Kidney epithelial cell (primary cell): ENCODE results near the gene EXTL1. TPM values are rescaled to one million over a fixed set of nuclear protein-coding genes. Genes with fewer than 3 reads are reported as not detected.
A peak's percentile ranks its signal among the peaks of the same experiment; 100 is the strongest.

ENCODE experiments used
- DNase-seq: peaks from one replicate; pipeline ENCODE4 v3.0.0-alpha.2; 2010; ENCODE audit warnings: low read depth
- H3K27me3 ChIP-seq: 2 replicates; pipeline ENCODE4 v1.6.0; 2011; ENCODE audit warnings: low read length; ENCODE audit not compliant: control insufficient read depth, insufficient read depth
- H3K36me3 ChIP-seq: 2 replicates; pipeline ENCODE4 v1.5.1; 2011; ENCODE audit warnings: low read length; ENCODE audit not compliant: control insufficient read depth, insufficient read depth
- H3K4me3 ChIP-seq: 2 replicates; pipeline ENCODE4 v1.5.1; 2011; ENCODE audit warnings: low read depth, mild to moderate bottlenecking, control low read depth, low read length
- CTCF ChIP-seq: IDR thresholded peaks from 2 replicates; pipeline ENCODE4 v1.5.1; 2011; ENCODE audit warnings: mild to moderate bottlenecking, moderate library complexity, low read length, control low read depth, inconsistent platforms; ENCODE audit not compliant: insufficient read depth, poor library complexity, severe bottlenecking
- total RNA-seq: library from RNA; depleted of rRNA; stranded (reverse); fragments of >200 nt; gene quantifications from 2 replicates; pipeline ENCODE4 v1.2.3, GENCODE V29; 2015

EXTL1 gene
- total RNA-seq, 1 donor from 2014 or later, result 1.3 TPM

DNA sequence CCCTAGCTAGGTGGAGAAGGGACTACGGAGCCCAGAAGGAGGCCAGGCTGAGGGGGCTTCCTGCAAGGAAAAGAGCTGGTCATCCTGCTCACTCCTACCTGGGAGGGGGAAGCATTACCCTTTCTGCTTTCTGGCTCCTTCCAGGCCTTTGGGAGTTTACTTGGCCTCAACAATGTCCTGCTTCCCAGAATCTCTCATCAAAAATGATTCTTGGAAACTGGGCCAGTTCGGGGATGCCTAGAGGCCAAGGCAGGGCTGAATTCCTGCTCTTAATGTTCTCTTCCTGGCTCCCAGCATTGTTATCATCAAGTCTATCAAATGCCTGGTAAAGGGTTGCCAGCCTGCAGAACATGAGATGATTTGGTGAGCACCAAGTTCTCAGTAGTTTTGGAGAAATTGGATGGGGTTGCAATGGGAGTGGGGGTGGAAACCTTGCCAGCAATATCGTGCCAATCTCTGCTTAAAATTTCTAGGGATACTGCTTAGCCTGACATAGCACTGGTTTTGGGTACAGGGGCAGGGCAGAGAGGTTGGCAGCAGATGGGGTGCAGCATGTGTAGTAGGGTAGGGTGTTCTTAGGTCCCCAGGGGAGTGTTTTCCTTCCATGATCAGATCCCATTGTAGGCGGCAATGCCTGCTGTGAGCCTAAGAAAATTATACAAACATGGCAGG, 16.0 kb upstream of the EXTL1 start:
- Histone ChIP-seq H3K27me3 (peaks cover 5% of the 10 kb centered on the region), H3K4me3 (no peak overlapping the region), H3K36me3 (no peaks in the 10 kb centered on the region)
- no peak for TF ChIP-seq CTCF
- DNase-seq, result no peak

DNA sequence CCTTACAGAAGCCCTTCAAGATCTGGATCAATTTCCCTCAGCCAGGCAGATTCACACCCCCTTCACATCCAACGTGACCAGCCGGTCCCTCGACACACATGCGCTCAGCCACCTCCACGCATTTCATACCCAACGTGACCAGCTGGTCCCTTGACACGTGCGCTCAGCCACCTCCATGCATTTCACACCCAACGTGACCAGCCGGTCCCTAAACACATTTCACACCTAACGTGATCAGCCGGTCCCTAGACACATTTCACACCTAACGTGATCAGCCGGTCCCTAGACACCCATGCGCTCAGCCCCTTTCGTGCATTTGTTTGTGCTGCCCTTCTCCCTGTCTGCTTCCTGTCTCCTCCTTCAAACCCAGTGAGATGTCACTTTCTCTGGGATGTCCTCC, 14.9 kb upstream of the EXTL1 start:
- Histone ChIP-seq H3K36me3 (no peaks in the 10 kb centered on the region), H3K27me3 (peaks cover 5% of the 10 kb centered on the region), H3K4me3 (no peak overlapping the region)
- no peak for TF ChIP-seq CTCF
- no peak for DNase-seq

GRCh38 chr1:26009796-26010447, 11.7 kb upstream of the EXTL1 start:
- Histone ChIP-seq H3K36me3 (no peaks in the 10 kb centered on the region), H3K4me3 (no peak overlapping the region), H3K27me3 (peaks cover 5% of the 10 kb centered on the region)
- no peak for DNase-seq
- TF ChIP-seq CTCF, result peak; percentile 21

DNA sequence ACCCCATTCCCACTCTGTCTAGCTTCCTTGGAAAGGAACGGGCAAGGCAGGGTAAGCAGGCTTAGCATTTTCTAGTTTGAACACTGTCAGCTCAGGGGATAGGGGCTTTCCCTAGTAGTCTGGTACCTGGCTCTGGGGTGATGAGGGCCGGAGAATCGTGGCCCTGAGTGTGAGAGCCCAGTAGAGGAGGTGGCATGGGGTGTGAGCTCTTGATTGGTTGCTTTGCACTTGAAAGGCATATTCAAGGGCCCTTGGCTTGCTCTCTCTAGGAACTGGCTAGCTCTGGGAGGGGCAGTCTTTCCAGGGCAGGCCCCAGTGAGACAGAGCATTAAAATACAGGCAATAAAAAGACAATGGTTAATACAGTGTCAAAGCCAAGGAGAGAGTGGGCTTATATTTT, 10.8 kb upstream of the EXTL1 start:
- H3K36me3 ChIP-seq, result no peaks in the 10 kb centered on the region

DNA sequence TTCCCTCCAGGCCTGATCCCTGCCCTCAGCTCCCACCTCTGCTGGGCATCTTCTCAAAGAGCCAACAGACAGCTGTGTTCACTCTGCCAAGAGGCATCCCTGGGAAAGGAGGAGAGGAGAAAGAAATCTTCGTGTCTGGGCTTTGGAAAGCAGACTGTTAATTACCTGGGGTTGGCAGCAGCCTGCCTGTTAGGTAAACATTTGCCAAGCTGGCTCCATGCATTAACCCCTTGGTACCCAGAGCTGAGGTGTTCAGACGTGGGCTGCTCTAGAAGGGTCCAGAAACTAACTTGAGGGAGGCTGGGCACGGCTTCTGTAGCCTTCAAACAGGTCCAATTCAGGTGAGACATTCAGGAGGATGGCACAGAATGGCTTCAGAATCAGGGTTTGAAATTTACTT, 8.7 kb upstream of the EXTL1 start:
- Histone ChIP-seq H3K36me3 (no peaks in the 10 kb centered on the region), H3K27me3 (no peaks in the 10 kb centered on the region), H3K4me3 (no peak overlapping the region)
- no peak for TF ChIP-seq CTCF
- DNase-seq, result no peak

More for the DNA sequence above, 10.8 kb upstream of the EXTL1 start:
- no peak for TF ChIP-seq CTCF
- H3K27me3 ChIP-seq, result peaks cover 1% of the 10 kb centered on the region
- no peak for DNase-seq
- no peak overlapping the region for H3K4me3 ChIP-seq

GRCh38 chr1:26014179-26014578, 7.4 kb upstream of the EXTL1 start:
- DNase-seq, result no peak
- no peak for TF ChIP-seq CTCF

More at GRCh38 chr1:26014179-26014578, 7.4 kb upstream of the EXTL1 start:
- Histone ChIP-seq H3K36me3 (no peaks in the 10 kb centered on the region), H3K4me3 (no peak overlapping the region), H3K27me3 (no peaks in the 10 kb centered on the region)
